Measurements from ENCODE around the gene RASGRP2.

DNA sequence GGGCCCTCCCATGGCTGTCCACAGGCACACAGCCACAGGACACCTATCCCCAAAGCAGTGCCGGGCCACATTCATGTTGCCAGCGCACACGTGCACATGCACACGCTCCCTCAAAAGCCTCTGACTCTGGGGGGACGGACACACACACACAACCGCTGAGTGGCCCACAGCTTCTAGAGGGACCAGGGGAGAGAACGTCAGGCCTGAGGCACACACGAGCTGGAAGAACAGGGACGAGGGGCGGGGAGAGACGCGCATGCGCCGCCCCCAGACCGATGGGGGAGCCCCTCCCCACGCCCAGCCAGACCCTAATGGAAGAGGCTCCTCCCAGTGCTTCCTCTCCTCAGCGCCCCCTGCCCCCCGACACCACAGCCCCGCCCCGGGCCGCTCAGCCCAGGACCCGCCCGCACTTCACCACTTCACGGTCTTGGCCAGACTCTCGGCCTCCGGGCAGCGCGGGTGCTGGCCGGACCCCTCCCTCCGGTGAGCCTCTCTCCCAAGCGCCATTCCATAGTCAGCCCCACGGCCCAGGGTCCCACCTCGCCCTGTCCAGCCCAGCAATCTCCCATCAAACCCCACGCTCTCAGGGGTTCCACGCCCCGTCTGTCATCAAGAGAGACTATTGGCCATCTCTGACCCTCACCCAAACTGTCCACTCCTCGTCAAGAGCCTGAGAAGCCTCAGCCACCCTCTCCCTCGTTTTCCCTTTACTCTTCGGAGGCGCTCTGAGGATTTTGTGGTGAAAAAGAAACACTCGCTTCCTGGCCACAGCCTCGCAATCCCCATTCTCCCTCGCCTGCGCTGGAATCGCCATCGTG, 32.6 kb downstream of the RASGRP2 start:
- TF ChIP-seq, protein P1, sequence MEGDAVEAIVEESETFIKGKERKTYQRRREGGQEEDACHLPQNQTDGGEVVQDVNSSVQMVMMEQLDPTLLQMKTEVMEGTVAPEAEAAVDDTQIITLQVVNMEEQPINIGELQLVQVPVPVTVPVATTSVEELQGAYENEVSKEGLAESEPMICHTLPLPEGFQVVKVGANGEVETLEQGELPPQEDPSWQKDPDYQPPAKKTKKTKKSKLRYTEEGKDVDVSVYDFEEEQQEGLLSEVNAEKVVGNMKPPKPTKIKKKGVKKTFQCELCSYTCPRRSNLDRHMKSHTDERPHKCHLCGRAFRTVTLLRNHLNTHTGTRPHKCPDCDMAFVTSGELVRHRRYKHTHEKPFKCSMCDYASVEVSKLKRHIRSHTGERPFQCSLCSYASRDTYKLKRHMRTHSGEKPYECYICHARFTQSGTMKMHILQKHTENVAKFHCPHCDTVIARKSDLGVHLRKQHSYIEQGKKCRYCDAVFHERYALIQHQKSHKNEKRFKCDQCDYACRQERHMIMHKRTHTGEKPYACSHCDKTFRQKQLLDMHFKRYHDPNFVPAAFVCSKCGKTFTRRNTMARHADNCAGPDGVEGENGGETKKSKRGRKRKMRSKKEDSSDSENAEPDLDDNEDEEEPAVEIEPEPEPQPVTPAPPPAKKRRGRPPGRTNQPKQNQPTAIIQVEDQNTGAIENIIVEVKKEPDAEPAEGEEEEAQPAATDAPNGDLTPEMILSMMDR (IDR thresholded peaks at IDR 0.05): no peak
- TF ChIP-seq POLR2A (IDR thresholded peaks at IDR 0.05): no peak
- TF ChIP-seq EP300 (IDR thresholded peaks at IDR 0.05): no peak
- TF ChIP-seq POLR2AphosphoS5 (IDR thresholded peaks at IDR 0.05): no peak
